Measurements from ENCODE around the gene KCTD7. TPM values are rescaled to one million over a fixed set of nuclear protein-coding genes. Genes with fewer than 3 reads are reported as not detected.
A peak's percentile ranks its signal among the peaks of the same experiment; 100 is the strongest.
"Not testable (repeated sequence)": the region's sequence is repeated elsewhere in the genome, so short reads cannot be mapped to it uniquely, and the experiment has no call there.

The KCTD7 gene
- total RNA-seq: 10 to 100 TPM; 13.4 to 25.4 (median 18.0) TPM

- Histone ChIP-seq H3K4me1 (no peaks in the 10 kb centered on the region), H3K27me3 (no peaks in the 10 kb centered on the region), H3K4me3 (peak within 1 kb of the TSS; percentile 61 to 89 (median 70)), H3K36me3 (no peaks in the 10 kb centered on the region), H3K27ac (peak within 1 kb of the TSS; percentile 95 to 96), H3K9me3 (no peaks in the 10 kb centered on the region)
- DNase-seq (ENCODE audit: low spot score in 2 of 2): peak; percentile 97
- TF ChIP-seq POLR2AphosphoS5 (IDR thresholded peaks at IDR 0.05) (peak; percentile 93 to 99 (median 93)), CTCF (IDR thresholded peaks at IDR 0.05) (no peak), POLR2A (IDR thresholded peaks at IDR 0.05) (peak; percentile 94)
- intact Hi-C loops (cut with DNase I; ENCODE audit: low total_unique reads): no loop called here
These were observed at the start of gene KCTD7 for GRCh38 chr7:66628361-66629221. KCTD7 (plus strand) TSS chr7:66628881; CDS start chr7:66629065, 184 bp downstream.

GRCh38 chr7:66580380-66580779 is 48.3 kb upstream of the KCTD7 start:
- intact Hi-C loops (cut with DNase I; ENCODE audit: low total_unique reads): not testable (repeated sequence)

GRCh38 chr7:66582816-66583489 is 45.7 kb upstream of the KCTD7 start:
- H3K36me3 ChIP-seq; DNase-seq (ENCODE audit: low spot score in 2 of 2); H3K4me3 ChIP-seq; H3K4me1 ChIP-seq; intact Hi-C loops (cut with DNase I; ENCODE audit: low total_unique reads); H3K27ac ChIP-seq; H3K27me3 ChIP-seq; H3K9me3 ChIP-seq: not testable (repeated sequence)

More at GRCh38 chr7:66580380-66580779, 48.3 kb upstream of the KCTD7 start:
- H3K9me3 ChIP-seq; H3K27me3 ChIP-seq; H3K4me3 ChIP-seq; H3K36me3 ChIP-seq; DNase-seq (ENCODE audit: low spot score in 2 of 2); H3K4me1 ChIP-seq; H3K27ac ChIP-seq: not testable (repeated sequence)

GRCh38 chr7:66583490-66584110 is 45.1 kb upstream of the KCTD7 start:
- no peak for TF ChIP-seq POLR2A (IDR thresholded peaks at IDR 0.05)
- no peak for TF ChIP-seq POLR2AphosphoS5 (IDR thresholded peaks at IDR 0.05)
- TF ChIP-seq CTCF (IDR thresholded peaks at IDR 0.05): no peak
- intact Hi-C loops (cut with DNase I; ENCODE audit: low total_unique reads): no loop called here

GRCh38 chr7:66586181-66586580 is 42.5 kb upstream of the KCTD7 start:
- Histone ChIP-seq H3K4me3 (no peak overlapping the region), H3K9me3 (no peaks in the 10 kb centered on the region), H3K27me3 (no peaks in the 10 kb centered on the region), H3K36me3 (no peaks in the 10 kb centered on the region), H3K27ac (no peak overlapping the region), H3K4me1 (no peaks in the 10 kb centered on the region)
- no peak for DNase-seq (ENCODE audit: low spot score in 2 of 2)
- TF ChIP-seq POLR2A (IDR thresholded peaks at IDR 0.05) (no peak), CTCF (IDR thresholded peaks at IDR 0.05) (no peak), POLR2AphosphoS5 (IDR thresholded peaks at IDR 0.05) (no peak)
- intact Hi-C loops (cut with DNase I; ENCODE audit: low total_unique reads): no loop called here

More at GRCh38 chr7:66583490-66584110, 45.1 kb upstream of the KCTD7 start:
- H3K36me3 ChIP-seq: no peaks in the 10 kb centered on the region
- H3K27me3 ChIP-seq: no peaks in the 10 kb centered on the region
- DNase-seq (ENCODE audit: low spot score in 2 of 2): no peak
- H3K9me3 ChIP-seq: no peaks in the 10 kb centered on the region
- no peaks in the 10 kb centered on the region for H3K4me1 ChIP-seq
- H3K27ac ChIP-seq: no peak overlapping the region
- H3K4me3 ChIP-seq: no peak overlapping the region

- H3K27ac ChIP-seq; H3K27me3 ChIP-seq; intact Hi-C loops (cut with DNase I; ENCODE audit: low total_unique reads); DNase-seq (ENCODE audit: low spot score in 2 of 2); H3K9me3 ChIP-seq; H3K4me3 ChIP-seq; H3K4me1 ChIP-seq; H3K36me3 ChIP-seq: not testable (repeated sequence)
These were observed 40.5 kb upstream of the KCTD7 start for GRCh38 chr7:66588226-66588625.

GRCh38 chr7:66588856-66589570 is 39.7 kb upstream of the KCTD7 start:
- peak overlapping the region in 1 of 2 donors; percentile 15 for H3K27ac ChIP-seq
- intact Hi-C loops (cut with DNase I; ENCODE audit: low total_unique reads); DNase-seq (ENCODE audit: low spot score in 2 of 2); H3K4me1 ChIP-seq; H3K36me3 ChIP-seq; H3K27me3 ChIP-seq; H3K9me3 ChIP-seq; H3K4me3 ChIP-seq: not testable (repeated sequence)

GRCh38 chr7:66590302-66591057 is 38.2 kb upstream of the KCTD7 start:
- H3K36me3 ChIP-seq; DNase-seq (ENCODE audit: low spot score in 2 of 2); H3K9me3 ChIP-seq; H3K27me3 ChIP-seq; intact Hi-C loops (cut with DNase I; ENCODE audit: low total_unique reads); H3K4me1 ChIP-seq: not testable (repeated sequence)
- H3K4me3 ChIP-seq: peak overlapping the region; percentile 84 to 97 (median 91)
- peak overlapping the region; percentile 7 to 95 for H3K27ac ChIP-seq

Data from breast epithelium (tissue), 4 donors.